Left lung (tissue), 10 donors: Measurements from ENCODE around the gene TRPV5. TPM values are rescaled to one million over a fixed set of nuclear protein-coding genes. Genes with fewer than 3 reads are reported as not detected.

Source experiments
- ATAC-seq: fragments of 200-7000 bp; cut with Tn5 transposase; one replicate; pipeline ENCODE4 v1.9.1; 2020; ENCODE audit warnings: moderate library complexity
- DNase-seq, 4 donors: peaks; one replicate each; pipeline ENCODE4 v3.0.0-alpha.2; 2013 to 2020
- H3K27ac ChIP-seq, 2 donors: fragments of 200-600 bp; sonication (generic) in 1 of 2; one replicate each; pipeline versions ENCODE4 v1.5.0 to v1.8.0; 2020 to 2021
- H3K27me3 ChIP-seq, 2 donors: fragments of 200-600 bp; sonication (generic) in 1 of 2; one replicate each; pipeline versions ENCODE4 v1.5.0 to v1.8.0; 2020 to 2021
- H3K36me3 ChIP-seq, 2 donors: fragments of 200-600 bp; sonication (generic) in 1 of 2; one replicate each; pipeline versions ENCODE4 v1.5.0 to v1.8.0; 2020 to 2021
- H3K4me1 ChIP-seq, 2 donors: fragments of 200-600 bp; one replicate each; pipeline ENCODE4 v1.8.0; 2021
- H3K4me3 ChIP-seq, 2 donors: fragments of 200-600 bp; sonication (generic) in 1 of 2; one replicate each; pipeline versions ENCODE4 v1.5.0 to v1.8.0; 2020 to 2021; ENCODE audit warnings: mild to moderate bottlenecking in 1 of 2
- H3K9me3 ChIP-seq, 2 donors: fragments of 200-600 bp; sonication (generic) in 1 of 2; one replicate each; pipeline versions ENCODE4 v1.5.0 to v1.8.0; 2020 to 2021
- intact Hi-C, 2 donors: fragments of 100-400 bp; cut with DNase I; formaldehyde crosslinking; loops; one replicate each; pipeline versions ENCODE4 v1.11.2 to v1.14.2; 2022
- polyA plus RNA-seq, 6 donors: library from polyadenylated mRNA; unstranded; fragments of 120-200 nt; gene quantifications; one replicate each; pipeline ENCODE4 v1.2.1, GENCODE V29; 2013; ENCODE audit not compliant: insufficient read length in 6 of 6
- total RNA-seq, 2 donors: library from RNA; stranded (reverse); fragmentation: NEBNext Ultra II Directional; extraction: Animal tissue kit (Norgen Biotek cat#: 25700); gene quantifications; one replicate each; pipeline ENCODE4 v1.2.1, GENCODE V29; 2021
- TF ChIP-seq, protein P1 (sequence below), 2 donors: fragments of 200-600 bp; sonication (generic) in 1 of 2; IDR thresholded peaks; one replicate each; pipeline versions ENCODE4 v1.5.0 to v1.8.0; 2021; ENCODE audit warnings: antibody characterized with exemption in 2 of 2
- donor health status: DM: no; HTN: yes; CAD: no.
- donor health status: DM: no; HTN: no; CAD: no.

The TRPV5 gene
- total and polyA plus RNA-seq, 8 donors: 0.10 to 0.25 (median 0.16) TPM; not detected in 2

DNA sequence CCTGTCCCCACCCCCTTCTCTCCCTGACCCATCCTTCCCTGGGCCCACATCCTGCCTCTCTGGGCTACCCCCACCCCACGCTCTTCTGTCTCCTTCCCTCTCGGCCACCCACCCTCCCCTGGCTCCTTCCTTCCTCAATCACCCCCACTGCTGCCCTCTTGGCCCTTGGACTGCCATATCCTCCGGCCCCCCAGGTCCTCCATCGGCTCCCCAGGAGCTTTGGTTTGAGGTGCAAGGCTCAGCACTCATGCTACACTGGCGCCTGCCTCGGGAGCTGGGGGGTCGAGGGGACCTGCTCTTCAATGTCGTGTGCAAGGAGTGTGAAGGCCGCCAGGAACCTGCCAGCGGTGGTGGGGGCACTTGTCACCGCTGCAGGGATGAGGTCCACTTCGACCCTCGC is 67.8 kb downstream of the TRPV5 start:
- H3K9me3 ChIP-seq: no peaks in the 10 kb centered on the region
- peaks cover under 1 to 17% of the 10 kb centered on the region in 2 donors for H3K27me3 ChIP-seq
- no peak overlapping the region for H3K27ac ChIP-seq
- ATAC-seq: no peak
- H3K36me3 ChIP-seq: no peaks in the 10 kb centered on the region
- no peak overlapping the region for H3K4me3 ChIP-seq
- DNase-seq: no peak
- TF ChIP-seq, protein P1, sequence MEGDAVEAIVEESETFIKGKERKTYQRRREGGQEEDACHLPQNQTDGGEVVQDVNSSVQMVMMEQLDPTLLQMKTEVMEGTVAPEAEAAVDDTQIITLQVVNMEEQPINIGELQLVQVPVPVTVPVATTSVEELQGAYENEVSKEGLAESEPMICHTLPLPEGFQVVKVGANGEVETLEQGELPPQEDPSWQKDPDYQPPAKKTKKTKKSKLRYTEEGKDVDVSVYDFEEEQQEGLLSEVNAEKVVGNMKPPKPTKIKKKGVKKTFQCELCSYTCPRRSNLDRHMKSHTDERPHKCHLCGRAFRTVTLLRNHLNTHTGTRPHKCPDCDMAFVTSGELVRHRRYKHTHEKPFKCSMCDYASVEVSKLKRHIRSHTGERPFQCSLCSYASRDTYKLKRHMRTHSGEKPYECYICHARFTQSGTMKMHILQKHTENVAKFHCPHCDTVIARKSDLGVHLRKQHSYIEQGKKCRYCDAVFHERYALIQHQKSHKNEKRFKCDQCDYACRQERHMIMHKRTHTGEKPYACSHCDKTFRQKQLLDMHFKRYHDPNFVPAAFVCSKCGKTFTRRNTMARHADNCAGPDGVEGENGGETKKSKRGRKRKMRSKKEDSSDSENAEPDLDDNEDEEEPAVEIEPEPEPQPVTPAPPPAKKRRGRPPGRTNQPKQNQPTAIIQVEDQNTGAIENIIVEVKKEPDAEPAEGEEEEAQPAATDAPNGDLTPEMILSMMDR (IDR thresholded peaks at IDR 0.05): no peak
- H3K4me1 ChIP-seq: no peaks in the 10 kb centered on the region
- intact Hi-C loops: loop anchor here in 1 of 2 donors (10.0 kb wide), 1 partner anchor 139 kb away; no protein-coding TSS in a partner anchor

DNA sequence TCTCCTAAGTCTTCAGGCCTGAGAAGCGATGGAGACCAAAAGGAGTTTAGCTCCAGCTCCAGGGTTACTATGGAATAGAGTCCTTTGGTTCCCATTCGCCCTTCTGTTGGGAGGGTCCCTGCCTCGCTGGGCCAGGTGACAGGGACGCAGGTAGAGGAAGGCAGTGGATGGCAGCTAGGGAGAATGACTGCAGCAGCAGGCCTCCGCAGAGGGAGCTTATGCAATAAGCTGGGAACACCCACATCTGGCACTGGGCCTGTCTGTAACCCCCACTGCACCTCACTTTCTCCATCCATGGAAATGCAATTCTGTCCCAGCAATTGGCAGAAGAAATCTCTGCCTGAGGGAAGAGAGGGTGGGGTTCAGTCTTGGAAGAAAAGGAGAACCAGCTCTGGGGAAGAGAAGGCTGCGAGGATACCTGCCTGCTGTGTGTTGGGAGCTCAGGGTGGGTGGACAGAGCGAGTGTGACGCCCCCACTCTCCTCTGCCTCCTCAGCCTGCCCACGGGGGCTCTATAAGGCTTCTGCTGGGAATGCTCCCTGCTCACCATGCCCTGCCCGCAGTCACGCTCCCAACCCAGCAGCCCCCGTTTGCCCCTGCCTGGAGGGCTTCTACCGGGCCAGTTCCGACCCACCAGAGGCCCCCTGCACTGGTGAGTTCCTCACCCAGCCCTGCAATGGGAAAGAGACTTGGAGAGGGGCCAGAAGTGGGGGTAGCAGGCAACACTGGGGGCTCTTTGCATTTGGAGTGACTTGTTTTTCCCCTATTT is 68.4 kb downstream of the TRPV5 start:
- intact Hi-C loops: loop anchor here in 1 of 2 donors (10.0 kb wide), 1 partner anchor 140 kb away; no protein-coding TSS in a partner anchor
- no peak overlapping the region for H3K4me3 ChIP-seq
- DNase-seq (no peak), ATAC-seq (no peak)
- H3K4me1 ChIP-seq: no peaks in the 10 kb centered on the region
- H3K27ac ChIP-seq: no peak overlapping the region
- H3K9me3 ChIP-seq: no peaks in the 10 kb centered on the region
- no peaks in the 10 kb centered on the region for H3K36me3 ChIP-seq
- TF ChIP-seq, protein P1 (IDR thresholded peaks at IDR 0.05): no peak
- H3K27me3 ChIP-seq: peaks cover 3 to 17% of the 10 kb centered on the region in 2 donors

DNA sequence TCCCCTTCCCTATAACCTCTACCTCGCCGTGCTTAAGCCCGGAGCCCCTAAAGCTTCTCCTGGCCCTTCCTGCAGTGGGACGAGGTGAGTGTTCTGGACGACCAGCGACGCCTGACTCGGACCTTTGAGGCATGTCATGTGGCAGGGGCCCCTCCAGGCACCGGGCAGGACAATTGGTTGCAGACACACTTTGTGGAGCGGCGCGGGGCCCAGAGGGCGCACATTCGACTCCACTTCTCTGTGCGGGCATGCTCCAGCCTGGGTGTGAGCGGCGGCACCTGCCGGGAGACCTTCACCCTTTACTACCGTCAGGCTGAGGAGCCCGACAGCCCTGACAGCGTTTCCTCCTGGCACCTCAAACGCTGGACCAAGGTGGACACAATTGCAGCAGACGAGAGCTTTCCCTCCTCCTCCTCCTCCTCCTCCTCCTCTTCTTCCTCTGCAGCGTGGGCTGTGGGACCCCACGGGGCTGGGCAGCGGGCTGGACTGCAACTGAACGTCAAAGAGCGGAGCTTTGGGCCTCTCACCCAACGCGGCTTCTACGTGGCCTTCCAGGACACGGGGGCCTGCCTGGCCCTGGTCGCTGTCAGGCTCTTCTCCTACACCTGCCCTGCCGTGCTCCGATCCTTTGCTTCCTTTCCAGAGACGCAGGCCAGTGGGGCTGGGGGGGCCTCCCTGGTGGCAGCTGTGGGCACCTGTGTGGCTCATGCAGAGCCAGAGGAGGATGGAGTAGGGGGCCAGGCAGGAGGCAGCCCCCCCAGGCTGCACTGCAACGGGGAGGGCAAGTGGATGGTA is 69.5 kb downstream of the TRPV5 start:
- intact Hi-C loops: loop anchor here in 1 of 2 donors (10.0 kb wide), 1 partner anchor 141 kb away; no protein-coding TSS in a partner anchor
- ATAC-seq: no peak

DNA sequence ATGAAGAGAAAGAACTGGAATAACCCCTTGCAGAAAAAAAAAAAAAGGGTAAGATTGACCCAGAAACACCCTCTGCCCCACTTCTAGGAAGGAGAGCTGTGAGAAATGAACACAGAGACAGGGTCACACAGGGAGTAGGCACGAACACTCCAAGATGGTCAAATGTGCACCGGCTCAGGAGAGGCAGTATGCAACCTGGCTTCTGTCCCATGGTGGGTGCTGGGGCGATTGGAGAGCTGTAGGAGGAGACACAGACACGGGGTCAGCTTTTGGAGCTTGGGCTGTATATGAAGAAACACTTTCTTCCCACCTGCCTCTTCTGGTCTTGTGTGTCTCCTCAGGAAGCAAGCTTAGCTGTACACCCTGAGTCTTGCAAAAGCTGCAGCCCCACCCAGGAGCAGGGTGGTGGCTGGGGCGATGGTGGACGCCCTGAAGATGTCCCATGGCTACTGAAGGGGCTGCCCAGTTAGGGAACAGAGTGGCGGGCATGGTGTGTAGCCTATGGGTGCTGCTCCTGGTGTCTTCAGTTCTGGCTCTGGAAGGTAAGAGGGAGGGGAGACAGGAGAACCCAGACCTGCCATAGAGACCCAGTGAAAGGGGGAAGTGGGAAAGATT is 70.7 kb downstream of the TRPV5 start:
- Histone ChIP-seq H3K27ac (no peak overlapping the region), H3K4me3 (no peak overlapping the region), H3K36me3 (no peaks in the 10 kb centered on the region), H3K27me3 (peaks cover 3 to 16% of the 10 kb centered on the region in 2 donors), H3K4me1 (no peaks in the 10 kb centered on the region), H3K9me3 (no peaks in the 10 kb centered on the region)
- no peak for ATAC-seq
- TF ChIP-seq, protein P1 (IDR thresholded peaks at IDR 0.05): no peak
- DNase-seq: no peak
- intact Hi-C loops: loop anchor here in 1 of 2 donors (10.0 kb wide), 1 partner anchor 142 kb away; no protein-coding TSS in a partner anchor

More for the DNA sequence above, 69.5 kb downstream of the TRPV5 start:
- no peaks in the 10 kb centered on the region for H3K36me3 ChIP-seq
- no peaks in the 10 kb centered on the region for H3K9me3 ChIP-seq
- peaks cover 3 to 17% of the 10 kb centered on the region in 2 donors for H3K27me3 ChIP-seq
- H3K4me1 ChIP-seq: no peaks in the 10 kb centered on the region
- TF ChIP-seq, protein P1 (IDR thresholded peaks at IDR 0.05): no peak
- H3K4me3 ChIP-seq: no peak overlapping the region
- H3K27ac ChIP-seq: no peak overlapping the region
- DNase-seq: peak in 1 of 4 donors; percentile 78
